Large intestine (tissue), 3 donors: ENCODE results near the gene MAP3K8. TPM values are rescaled to one million over a fixed set of nuclear protein-coding genes. Genes with fewer than 3 reads are reported as not detected.

ENCODE experiments used
- DNase-seq, 2 donors: peaks; one replicate each; pipeline versions ENCODE4 v3.0.0 to v3.0.0-alpha.2; 2013
- H3K27ac ChIP-seq: one replicate; pipeline ENCODE4 v1.5.1; 2013; ENCODE audit warnings: low read length
- H3K27me3 ChIP-seq: 2 replicates; pipeline ENCODE4 v1.6.1; 2013; ENCODE audit warnings: low read length; ENCODE audit not compliant: control insufficient read depth, insufficient read depth
- H3K36me3 ChIP-seq: 2 replicates; pipeline ENCODE4 v1.6.1; 2013; ENCODE audit warnings: low read length; ENCODE audit not compliant: control insufficient read depth, insufficient read depth
- H3K4me1 ChIP-seq: one replicate; pipeline ENCODE4 v1.6.1; 2013; ENCODE audit warnings: low read length; ENCODE audit not compliant: control insufficient read depth, insufficient read depth
- H3K4me3 ChIP-seq: one replicate; pipeline ENCODE4 v1.5.1; 2013; ENCODE audit warnings: low read length
- H3K9me3 ChIP-seq: one replicate; pipeline ENCODE4 v1.6.1; 2013; ENCODE audit warnings: mild to moderate bottlenecking, low read depth, low read length, moderate library complexity; ENCODE audit not compliant: control insufficient read depth
- WGBS: methylation state at CpG from one replicate; pipeline ENCODE4 v1.1.5; 2013; ENCODE audit warnings: low lambda C conversion rate; ENCODE audit not compliant: insufficient coverage; 5-methylcytosine and 5-hydroxymethylcytosine counted together
- polyA plus RNA-seq: library from polyadenylated mRNA; unstranded; fragments of 120-200 nt; gene quantifications from one replicate; pipeline ENCODE4 v1.2.1, GENCODE V29; 2013

The MAP3K8 gene
- polyA plus RNA-seq, 1 donor = 17.2 TPM

- Histone ChIP-seq H3K36me3 (no peaks in the 10 kb centered on the region), H3K4me1 (no peaks in the 10 kb centered on the region), H3K27ac (no peak overlapping the region), H3K27me3 (peaks cover 8% of the 10 kb centered on the region), H3K4me3 (no peak overlapping the region), H3K9me3 (peaks cover 3% of the 10 kb centered on the region)
- WGBS = no CpG with 5 or more reads among the region's 6 CpGs
- no peak for DNase-seq
These were observed 54.3 kb downstream of the MAP3K8 start for GRCh38 chr10:30488316-30488715.

GRCh38 chr10:30489346-30489745 lies 55.4 kb downstream of the MAP3K8 start:
- H3K27me3 ChIP-seq = peaks cover 8% of the 10 kb centered on the region
- H3K4me3 ChIP-seq = no peak overlapping the region
- no peak overlapping the region for H3K27ac ChIP-seq
- DNase-seq = no peak
- H3K9me3 ChIP-seq = peaks cover 3% of the 10 kb centered on the region
- WGBS = no CpG with 5 or more reads among the region's 7 CpGs
- H3K36me3 ChIP-seq = no peaks in the 10 kb centered on the region
- no peaks in the 10 kb centered on the region for H3K4me1 ChIP-seq

- Histone ChIP-seq H3K27me3 (peaks cover 8% of the 10 kb centered on the region), H3K27ac (no peak overlapping the region), H3K36me3 (no peaks in the 10 kb centered on the region), H3K9me3 (no peaks in the 10 kb centered on the region), H3K4me3 (no peak overlapping the region), H3K4me1 (no peaks in the 10 kb centered on the region)
- WGBS = 91% methylated on average over 6 of the region's 9 CpGs
- no peak for DNase-seq
These were observed 56.5 kb downstream of the MAP3K8 start for GRCh38 chr10:30490289-30491000.

- no peak overlapping the region for H3K27ac ChIP-seq
- no peak for DNase-seq
- H3K4me1 ChIP-seq = no peaks in the 10 kb centered on the region
- no peaks in the 10 kb centered on the region for H3K9me3 ChIP-seq
- H3K4me3 ChIP-seq = no peak overlapping the region
- no peaks in the 10 kb centered on the region for H3K36me3 ChIP-seq
- 82% methylated on average over 3 of the region's 8 CpGs for WGBS
- H3K27me3 ChIP-seq = peaks cover 8% of the 10 kb centered on the region
These were observed 57.4 kb downstream of the MAP3K8 start for GRCh38 chr10:30491204-30491915.

- peaks cover 8% of the 10 kb centered on the region for H3K27me3 ChIP-seq
- WGBS = no CpG with 5 or more reads among the region's 4 CpGs
- no peaks in the 10 kb centered on the region for H3K4me1 ChIP-seq
- H3K4me3 ChIP-seq = no peak overlapping the region
- H3K27ac ChIP-seq = no peak overlapping the region
- no peaks in the 10 kb centered on the region for H3K9me3 ChIP-seq
- H3K36me3 ChIP-seq = no peaks in the 10 kb centered on the region
- DNase-seq = no peak
These were observed 58.0 kb downstream of the MAP3K8 start for GRCh38 chr10:30491916-30492515.

- Histone ChIP-seq H3K4me3 (no peak overlapping the region), H3K27ac (no peak overlapping the region), H3K36me3 (no peaks in the 10 kb centered on the region), H3K27me3 (peaks cover 5% of the 10 kb centered on the region), H3K4me1 (no peaks in the 10 kb centered on the region), H3K9me3 (no peaks in the 10 kb centered on the region)
- WGBS = 97% methylated on average over 4 of the region's 11 CpGs
- DNase-seq = no peak
These were observed 59.9 kb downstream of the MAP3K8 start for GRCh38 chr10:30493609-30494530.

GRCh38 chr10:30494558-30494957 lies 60.6 kb downstream of the MAP3K8 start:
- H3K36me3 ChIP-seq = no peaks in the 10 kb centered on the region
- no peaks in the 10 kb centered on the region for H3K9me3 ChIP-seq
- no peaks in the 10 kb centered on the region for H3K4me1 ChIP-seq
- no peak overlapping the region for H3K27ac ChIP-seq
- H3K4me3 ChIP-seq = no peak overlapping the region
- 86% methylated on average over 3 of the region's 4 CpGs for WGBS
- H3K27me3 ChIP-seq = peaks cover 2% of the 10 kb centered on the region
- DNase-seq = no peak

GRCh38 chr10:30495687-30496086 lies 61.7 kb downstream of the MAP3K8 start:
- WGBS = 67% methylated on average over 2 of the region's 6 CpGs
- H3K9me3 ChIP-seq = no peaks in the 10 kb centered on the region
- no peaks in the 10 kb centered on the region for H3K27me3 ChIP-seq
- H3K36me3 ChIP-seq = no peaks in the 10 kb centered on the region
- H3K27ac ChIP-seq = no peak overlapping the region
- H3K4me3 ChIP-seq = no peak overlapping the region
- no peaks in the 10 kb centered on the region for H3K4me1 ChIP-seq
- DNase-seq = no peak

GRCh38 chr10:30499816-30500215 lies 65.8 kb downstream of the MAP3K8 start:
- no peak for DNase-seq
- no peaks in the 10 kb centered on the region for H3K36me3 ChIP-seq
- WGBS = 77% methylated on average over 1 of the region's 1 CpG
- no peaks in the 10 kb centered on the region for H3K4me1 ChIP-seq
- H3K9me3 ChIP-seq = no peaks in the 10 kb centered on the region
- H3K27me3 ChIP-seq = peaks cover 5% of the 10 kb centered on the region
- H3K27ac ChIP-seq = no peak overlapping the region
- no peak overlapping the region for H3K4me3 ChIP-seq

GRCh38 chr10:30500534-30500933 lies 66.5 kb downstream of the MAP3K8 start:
- Histone ChIP-seq H3K27ac (no peak overlapping the region), H3K36me3 (no peaks in the 10 kb centered on the region), H3K9me3 (no peaks in the 10 kb centered on the region), H3K27me3 (peaks cover 5% of the 10 kb centered on the region), H3K4me1 (no peaks in the 10 kb centered on the region), H3K4me3 (no peak overlapping the region)
- no peak for DNase-seq
- no CpG with 5 or more reads among the region's 2 CpGs for WGBS
